Measurements from ENCODE around the gene PACSIN3. TPM values are rescaled to one million over a fixed set of nuclear protein-coding genes. Genes with fewer than 3 reads are reported as not detected.

Gene PACSIN3
- 10 to 100 TPM in 2 of 4 donors, 1 to 10 TPM in 2; 1.2 to 13.9 (median 9.8) TPM for total RNA-seq

- no peaks in the 10 kb centered on the region for H3K9me3 ChIP-seq
- peak within 1 kb of the TSS; percentile 80 to 92 (median 89) for H3K27ac ChIP-seq
- H3K4me3 ChIP-seq: peak within 1 kb of the TSS; percentile 44 to 91 (median 69)
- peak; percentile 61 for DNase-seq
- intact Hi-C loops (cut with DNase I; ENCODE audit: low total_unique reads) (no loop called here), in situ Hi-C loops (cut with MboI; ENCODE audit: low pct_ligation_motif_present in 1 of 4, low pct_unique_long_range_greater_than_20kb in 1 of 4, low sequenced_read_pairs in 3 of 4) (loop anchor here in 1 of 4 donors (25.0 kb wide), 1 partner anchor 176 kb away; the partner anchor contains the start of gene MYBPC3)
- TF ChIP-seq POLR2A (IDR thresholded peaks at IDR 0.05) (no peak), EP300 (IDR thresholded peaks at IDR 0.05; ENCODE audit: low read depth) (no peak), CTCF (IDR thresholded peaks at IDR 0.05) (peak in 1 of 5 experiments; percentile 39), POLR2AphosphoS5 (IDR thresholded peaks at IDR 0.05) (no peak)
- no peaks in the 10 kb centered on the region for H3K36me3 ChIP-seq
- peaks cover 46% of the 10 kb centered on the region for H3K27me3 ChIP-seq
- WGBS, 2 donors (ENCODE audit: low coverage in 1 of 2): 1% methylated on average over 36 of the region's 80 CpGs; no CpG with 5 or more reads in 1 of the 2 donors
- peaks cover 10 to 43% (median 34%) of the 10 kb centered on the region in 4 donors for H3K4me1 ChIP-seq
Measured at GRCh38 chr11:47186076-47186699, at the start of gene PACSIN3. PACSIN3 (minus strand) TSS chr11:47186434; CDS start chr11:47182727, 3,707 bp downstream.

- H3K9me3 ChIP-seq: no peaks in the 10 kb centered on the region
- WGBS, 2 donors (ENCODE audit: low coverage in 1 of 2): 89% methylated on average over 12 of the region's 12 CpGs; no CpG with 5 or more reads in 1 of the 2 donors
- no peak for DNase-seq
- peaks cover 0 to 7% (median 3%) of the 10 kb centered on the region in 4 donors for H3K4me1 ChIP-seq
- intact Hi-C loops (cut with DNase I; ENCODE audit: low total_unique reads): loop anchor here (10.0 kb wide), 1 partner anchor 60 kb away; the partner anchor contains the start of gene ARFGAP2
- peaks cover 0 to 7% (median 2%) of the 10 kb centered on the region in 4 donors for H3K36me3 ChIP-seq
- in situ Hi-C loops (cut with MboI; ENCODE audit: low pct_ligation_motif_present in 1 of 4, low pct_unique_long_range_greater_than_20kb in 1 of 4, low sequenced_read_pairs in 3 of 4): no loop called here
- H3K27ac ChIP-seq: peak overlapping the region in 2 of 4 donors; percentile 29 to 38
- H3K4me3 ChIP-seq: no peak overlapping the region
- no peak for TF ChIP-seq CTCF (IDR thresholded peaks at IDR 0.05)
- no peak for TF ChIP-seq POLR2AphosphoS5 (IDR thresholded peaks at IDR 0.05)
- TF ChIP-seq EP300 (IDR thresholded peaks at IDR 0.05; ENCODE audit: low read depth): no peak
- TF ChIP-seq POLR2A (IDR thresholded peaks at IDR 0.05): no peak
- no peaks in the 10 kb centered on the region for H3K27me3 ChIP-seq
Measured at GRCh38 chr11:47235163-47235562, 48.9 kb upstream of the PACSIN3 start.

- Histone ChIP-seq H3K4me3 (no peak overlapping the region), H3K4me1 (peaks cover 0 to 7% (median 3%) of the 10 kb centered on the region in 4 donors), H3K9me3 (no peaks in the 10 kb centered on the region), H3K27me3 (no peaks in the 10 kb centered on the region), H3K36me3 (peaks cover 0 to 7% (median 0%) of the 10 kb centered on the region in 4 donors), H3K27ac (peak overlapping the region in 3 of 4 donors; percentile 29 to 38 (median 34))
- DNase-seq: peak; percentile 65
- TF ChIP-seq POLR2A (IDR thresholded peaks at IDR 0.05) (no peak), EP300 (IDR thresholded peaks at IDR 0.05; ENCODE audit: low read depth) (no peak), POLR2AphosphoS5 (IDR thresholded peaks at IDR 0.05) (no peak), CTCF (IDR thresholded peaks at IDR 0.05) (no peak)
- intact Hi-C loops (cut with DNase I; ENCODE audit: low total_unique reads): loop anchor here (10.0 kb wide), 1 partner anchor 60 kb away; the partner anchor contains the start of gene ARFGAP2
- in situ Hi-C loops (cut with MboI; ENCODE audit: low pct_ligation_motif_present in 1 of 4, low pct_unique_long_range_greater_than_20kb in 1 of 4, low sequenced_read_pairs in 3 of 4): no loop called here
- WGBS, 2 donors (ENCODE audit: low coverage in 1 of 2): 28 to 34% methylated on average over 4 to 12 of the region's 12 CpGs
Measured at GRCh38 chr11:47234669-47235100, 48.5 kb upstream of the PACSIN3 start.

- WGBS, 2 donors (ENCODE audit: low coverage in 1 of 2): 50% methylated on average over 11 of the region's 11 CpGs; no CpG with 5 or more reads in 1 of the 2 donors
- Histone ChIP-seq H3K27me3 (no peaks in the 10 kb centered on the region), H3K36me3 (peaks cover 0 to 2% (median 0%) of the 10 kb centered on the region in 4 donors), H3K4me3 (no peak overlapping the region), H3K27ac (peak overlapping the region; percentile 22 to 38 (median 32)), H3K4me1 (peaks cover 0 to 7% (median 3%) of the 10 kb centered on the region in 4 donors), H3K9me3 (no peaks in the 10 kb centered on the region)
- TF ChIP-seq POLR2AphosphoS5 (IDR thresholded peaks at IDR 0.05) (no peak), CTCF (IDR thresholded peaks at IDR 0.05) (peak in 2 of 5 experiments; percentile 18)
- in situ Hi-C loops (cut with MboI; ENCODE audit: low pct_ligation_motif_present in 1 of 4, low pct_unique_long_range_greater_than_20kb in 1 of 4, low sequenced_read_pairs in 3 of 4): no loop called here
- intact Hi-C loops (cut with DNase I; ENCODE audit: low total_unique reads): loop anchor here (10.0 kb wide), 1 partner anchor 59 kb away; the partner anchor contains the start of gene ARFGAP2
- peak; percentile 24 for DNase-seq
Measured at GRCh38 chr11:47233989-47234668, 47.9 kb upstream of the PACSIN3 start.

Measured in transverse colon (tissue), 4 donors.